ENCODE data around the gene OTUD7B. TPM values are rescaled to one million over a fixed set of nuclear protein-coding genes. Genes with fewer than 3 reads are reported as not detected.
"Not testable (repeated sequence)": the region's sequence is repeated elsewhere in the genome, so short reads cannot be mapped to it uniquely, and the experiment has no call there.

The OTUD7B gene
- total and polyA plus RNA-seq, 3 experiments from 2014 or later, result 1.9 to 41.0 (median 39.7) TPM

- H3K4me3 ChIP-seq (ENCODE audit: low read length), result no peak overlapping the region
- ChIA-PET POLR2A (interaction anchor here (0.5 to 0.8 kb wide), 2 partner anchors 13 to 14 kb away, joined by 3 read pairs; no protein-coding TSS in a partner anchor), CTCF (no interaction called here)
- no peak overlapping the region for H3K27ac ChIP-seq (ENCODE audit: low read depth, low read length)
- no peak for DNase-seq
- H3K9me3 ChIP-seq (ENCODE audit: low read length), result no peaks in the 10 kb centered on the region
- Mint-ChIP-seq H3K4me1 (peaks cover 19 to 26% (median 19%) of the 10 kb centered on the region in 3 donors), H3K4me3 (no peak overlapping the region), H3K27me3 (no peaks in the 10 kb centered on the region), H3K9me3 (no peaks in the 10 kb centered on the region), H3K27ac (peak overlapping the region in 2 of 8 donors; percentile 19), H3K36me3 (peaks cover 0 to 22% (median 11%) of the 10 kb centered on the region in 3 donors)
- H3K27me3 ChIP-seq (ENCODE audit: insufficient read depth, low read length, poor library complexity, severe bottlenecking), result no peaks in the 10 kb centered on the region
- peaks cover 14% of the 10 kb centered on the region for H3K4me1 ChIP-seq (ENCODE audit: insufficient read depth, low read length)
- H3K36me3 ChIP-seq (ENCODE audit: insufficient read depth, low read length), result no peaks in the 10 kb centered on the region
These were observed 68.3 kb downstream of the OTUD7B start for GRCh38 chr1:149942207-149942606.

GRCh38 chr1:149940427-149940826, 70.1 kb downstream of the OTUD7B start:
- no peaks in the 10 kb centered on the region for H3K9me3 Mint-ChIP-seq
- Histone ChIP-seq H3K9me3 (ENCODE audit: low read length) (no peaks in the 10 kb centered on the region), H3K4me1 (ENCODE audit: insufficient read depth, low read length) (peaks cover 14% of the 10 kb centered on the region), H3K27me3 (ENCODE audit: insufficient read depth, low read length, poor library complexity, severe bottlenecking) (no peaks in the 10 kb centered on the region), H3K27ac (ENCODE audit: low read depth, low read length) (no peak overlapping the region), H3K36me3 (ENCODE audit: insufficient read depth, low read length) (no peaks in the 10 kb centered on the region), H3K4me3 (ENCODE audit: low read length) (no peak overlapping the region)
- peak overlapping the region in 1 of 8 donors; percentile 58 for H3K27ac Mint-ChIP-seq
- POLR2A ChIA-PET, result no interaction called here
- peaks cover 0 to 14% (median 10%) of the 10 kb centered on the region in 3 donors for H3K36me3 Mint-ChIP-seq
- DNase-seq, result no peak
- H3K27me3 Mint-ChIP-seq, result no peaks in the 10 kb centered on the region
- H3K4me1 Mint-ChIP-seq, result peaks cover 20 to 28% (median 22%) of the 10 kb centered on the region in 3 donors
- no peak overlapping the region for H3K4me3 Mint-ChIP-seq
- CTCF ChIA-PET, result no interaction called here

GRCh38 chr1:149938668-149939003, 71.9 kb downstream of the OTUD7B start:
- POLR2A ChIA-PET, result interaction anchor here (0.6 to 0.7 kb wide), 2 partner anchors 46 to 1903 kb away, joined by 4 to 5 read pairs; no protein-coding TSS in a partner anchor
- H3K36me3 Mint-ChIP-seq; H3K36me3 ChIP-seq (ENCODE audit: insufficient read depth, low read length); H3K9me3 Mint-ChIP-seq; H3K27me3 ChIP-seq (ENCODE audit: insufficient read depth, low read length, poor library complexity, severe bottlenecking); H3K9me3 ChIP-seq (ENCODE audit: low read length); H3K4me3 Mint-ChIP-seq; DNase-seq; H3K4me3 ChIP-seq (ENCODE audit: low read length); H3K27me3 Mint-ChIP-seq: not testable (repeated sequence)
- H3K4me1 ChIP-seq (ENCODE audit: insufficient read depth, low read length), result peaks cover 14% of the 10 kb centered on the region
- peak overlapping the region; percentile 54 for H3K27ac ChIP-seq (ENCODE audit: low read depth, low read length)
- CTCF ChIA-PET, result interaction anchor here (1.4 kb wide), 1 partner anchor 16 kb away, joined by 3 read pairs; no protein-coding TSS in a partner anchor
- Mint-ChIP-seq H3K27ac (peak overlapping the region in 1 of 8 donors; percentile 63), H3K4me1 (peaks cover 19 to 27% (median 22%) of the 10 kb centered on the region in 3 donors)

GRCh38 chr1:149937759-149938158, 72.8 kb downstream of the OTUD7B start:
- H3K9me3 Mint-ChIP-seq, result no peaks in the 10 kb centered on the region
- H3K4me1 ChIP-seq (ENCODE audit: insufficient read depth, low read length), result peaks cover 14% of the 10 kb centered on the region
- no peak for DNase-seq
- peaks cover 0 to 4% of the 10 kb centered on the region in 2 donors for H3K27me3 Mint-ChIP-seq
- H3K4me3 Mint-ChIP-seq, result no peak overlapping the region
- no peaks in the 10 kb centered on the region for H3K36me3 Mint-ChIP-seq
- H3K27ac Mint-ChIP-seq, result peak overlapping the region in 2 of 8 donors; percentile 72 to 79
- H3K9me3 ChIP-seq (ENCODE audit: low read length), result no peaks in the 10 kb centered on the region
- ChIA-PET POLR2A (interaction anchor here (0.6 to 0.8 kb wide), 2 partner anchors 10 to 13 kb away, joined by 3 to 6 read pairs; no protein-coding TSS in a partner anchor), CTCF (no interaction called here)
- peaks cover 14 to 18% (median 17%) of the 10 kb centered on the region in 3 donors for H3K4me1 Mint-ChIP-seq
- H3K27me3 ChIP-seq (ENCODE audit: insufficient read depth, low read length, poor library complexity, severe bottlenecking), result no peaks in the 10 kb centered on the region
- H3K36me3 ChIP-seq (ENCODE audit: insufficient read depth, low read length), result no peaks in the 10 kb centered on the region
- no peak overlapping the region for H3K4me3 ChIP-seq (ENCODE audit: low read length)
- no peak overlapping the region for H3K27ac ChIP-seq (ENCODE audit: low read depth, low read length)

GRCh38 chr1:149936992-149937705, 73.4 kb downstream of the OTUD7B start:
- Histone ChIP-seq H3K9me3 (ENCODE audit: low read length) (no peaks in the 10 kb centered on the region), H3K4me1 (ENCODE audit: insufficient read depth, low read length) (peaks cover 14% of the 10 kb centered on the region), H3K36me3 (ENCODE audit: insufficient read depth, low read length) (no peaks in the 10 kb centered on the region), H3K4me3 (ENCODE audit: low read length) (no peak overlapping the region), H3K27ac (ENCODE audit: low read depth, low read length) (no peak overlapping the region), H3K27me3 (ENCODE audit: insufficient read depth, low read length, poor library complexity, severe bottlenecking) (no peaks in the 10 kb centered on the region)
- Mint-ChIP-seq H3K4me1 (peaks cover 14 to 18% (median 17%) of the 10 kb centered on the region in 3 donors), H3K36me3 (peaks cover 0 to under 1% (median 0%) of the 10 kb centered on the region in 3 donors), H3K27ac (peak overlapping the region in 1 of 8 donors; percentile 79), H3K4me3 (peak overlapping the region in 1 of 7 donors; percentile 16), H3K27me3 (peaks cover 3 to 7% of the 10 kb centered on the region in 2 donors), H3K9me3 (no peaks in the 10 kb centered on the region)
- ChIA-PET POLR2A (interaction anchor here (0.8 kb wide), 1 partner anchor 9 kb away, joined by 3 read pairs; no protein-coding TSS in a partner anchor), CTCF (no interaction called here)
- no peak for DNase-seq

- ChIA-PET CTCF (no interaction called here), POLR2A (interaction anchor here (1.0 kb wide), 1 partner anchor 49 kb away, joined by 4 read pairs; a partner anchor contains a TSS)
- H3K9me3 Mint-ChIP-seq, result no peaks in the 10 kb centered on the region
- H3K4me1 Mint-ChIP-seq, result peaks cover 14 to 18% (median 17%) of the 10 kb centered on the region in 3 donors
- no peaks in the 10 kb centered on the region for H3K36me3 ChIP-seq (ENCODE audit: insufficient read depth, low read length)
- H3K27ac Mint-ChIP-seq, result peak within 1 kb of the TSS in 2 of 8 donors; percentile 31 to 79
- no peak within 1 kb of the TSS for H3K4me3 ChIP-seq (ENCODE audit: low read length)
- no peaks in the 10 kb centered on the region for H3K9me3 ChIP-seq (ENCODE audit: low read length)
- peak within 1 kb of the TSS in 1 of 7 donors; percentile 16 for H3K4me3 Mint-ChIP-seq
- no peaks in the 10 kb centered on the region for H3K27me3 ChIP-seq (ENCODE audit: insufficient read depth, low read length, poor library complexity, severe bottlenecking)
- peak within 1 kb of the TSS; percentile 20 for H3K27ac ChIP-seq (ENCODE audit: low read depth, low read length)
- H3K36me3 Mint-ChIP-seq, result peaks cover 0 to 8% (median 0%) of the 10 kb centered on the region in 3 donors
- H3K27me3 Mint-ChIP-seq, result peaks cover 4 to 15% of the 10 kb centered on the region in 2 donors
- no peak for DNase-seq
- peaks cover 14% of the 10 kb centered on the region for H3K4me1 ChIP-seq (ENCODE audit: insufficient read depth, low read length)
These were observed 74.1 kb downstream of the OTUD7B start, which contains the start of gene MTMR11 for GRCh38 chr1:149936170-149936991. Gene MTMR11 (minus strand): TSS chr1:149936879. CDS start chr1:149936647, 232 bp downstream.

GRCh38 chr1:149934356-149934755, 76.2 kb downstream of the OTUD7B start:
- Histone ChIP-seq H3K9me3 (ENCODE audit: low read length) (no peaks in the 10 kb centered on the region), H3K36me3 (ENCODE audit: insufficient read depth, low read length) (no peaks in the 10 kb centered on the region), H3K27ac (ENCODE audit: low read depth, low read length) (no peak overlapping the region), H3K27me3 (ENCODE audit: insufficient read depth, low read length, poor library complexity, severe bottlenecking) (no peaks in the 10 kb centered on the region), H3K4me3 (ENCODE audit: low read length) (no peak overlapping the region), H3K4me1 (ENCODE audit: insufficient read depth, low read length) (peaks cover 14% of the 10 kb centered on the region)
- ChIA-PET CTCF (no interaction called here), POLR2A (no interaction called here)
- DNase-seq, result no peak
- Mint-ChIP-seq H3K4me1 (peaks cover 12 to 17% (median 16%) of the 10 kb centered on the region in 3 donors), H3K27me3 (peaks cover 9 to 23% of the 10 kb centered on the region in 2 donors), H3K9me3 (no peaks in the 10 kb centered on the region), H3K27ac (no peak overlapping the region), H3K4me3 (no peak overlapping the region), H3K36me3 (peaks cover 0 to 16% (median 0%) of the 10 kb centered on the region in 3 donors)

All from CD8-positive, alpha-beta memory T cell (primary cell).